C4-2B (cell line): ENCODE data around the gene RNF152.

ENCODE experiments used
- ZFX ChIP-seq: fragments of 450-650 bp; IDR thresholded peaks from 2 replicates; pipeline ENCODE4 v1.6.1; 2017
- TF ChIP-seq, protein P1 (sequence below): fragments of 450-650 bp; conservative IDR thresholded peaks from 2 replicates; pipeline ENCODE4 v1.5.1; 2017; ENCODE audit warnings: mild to moderate bottlenecking

DNA sequence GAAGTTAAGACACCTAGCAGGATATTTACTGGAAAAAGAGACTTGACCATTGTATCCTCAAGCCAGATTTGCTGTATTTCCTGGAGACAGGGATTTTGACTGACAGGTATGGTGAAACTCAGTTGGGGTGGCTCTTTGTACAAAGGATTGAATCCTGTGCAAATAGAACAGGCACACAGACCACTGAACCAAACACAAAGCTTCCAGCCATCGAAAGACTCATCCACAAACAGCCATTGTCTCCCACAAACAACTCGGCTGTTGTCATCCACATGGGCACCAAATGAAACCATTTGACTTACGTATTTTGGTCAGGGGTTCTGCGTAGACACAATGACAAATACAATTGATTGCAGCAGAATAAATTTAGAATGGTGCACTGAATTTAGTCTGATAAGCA is 15.9 kb downstream of the RNF152 start:
- TF ChIP-seq, protein P1, sequence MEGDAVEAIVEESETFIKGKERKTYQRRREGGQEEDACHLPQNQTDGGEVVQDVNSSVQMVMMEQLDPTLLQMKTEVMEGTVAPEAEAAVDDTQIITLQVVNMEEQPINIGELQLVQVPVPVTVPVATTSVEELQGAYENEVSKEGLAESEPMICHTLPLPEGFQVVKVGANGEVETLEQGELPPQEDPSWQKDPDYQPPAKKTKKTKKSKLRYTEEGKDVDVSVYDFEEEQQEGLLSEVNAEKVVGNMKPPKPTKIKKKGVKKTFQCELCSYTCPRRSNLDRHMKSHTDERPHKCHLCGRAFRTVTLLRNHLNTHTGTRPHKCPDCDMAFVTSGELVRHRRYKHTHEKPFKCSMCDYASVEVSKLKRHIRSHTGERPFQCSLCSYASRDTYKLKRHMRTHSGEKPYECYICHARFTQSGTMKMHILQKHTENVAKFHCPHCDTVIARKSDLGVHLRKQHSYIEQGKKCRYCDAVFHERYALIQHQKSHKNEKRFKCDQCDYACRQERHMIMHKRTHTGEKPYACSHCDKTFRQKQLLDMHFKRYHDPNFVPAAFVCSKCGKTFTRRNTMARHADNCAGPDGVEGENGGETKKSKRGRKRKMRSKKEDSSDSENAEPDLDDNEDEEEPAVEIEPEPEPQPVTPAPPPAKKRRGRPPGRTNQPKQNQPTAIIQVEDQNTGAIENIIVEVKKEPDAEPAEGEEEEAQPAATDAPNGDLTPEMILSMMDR, result no peak
- no peak for TF ChIP-seq ZFX
